Karpas-422 (cell line): Measurements from ENCODE around the gene MYLK4. TPM values are rescaled to one million over a fixed set of nuclear protein-coding genes. Genes with fewer than 3 reads are reported as not detected.
"Not testable (repeated sequence)": the region's sequence is repeated elsewhere in the genome, so short reads cannot be mapped to it uniquely, and the experiment has no call there.

Experiments
- DNase-seq: peaks from one replicate; pipeline ENCODE4 v3.0.0-alpha.2; 2015
- H2AFZ ChIP-seq: fragments of 200-600 bp; sonication (generic); 2 replicates; pipeline ENCODE4 v1.6.1; 2014; ENCODE audit warnings: antibody characterized with exemption, low read length, mixed read lengths
- H3K27ac ChIP-seq: fragments of 200-600 bp; sonication (generic); 2 replicates; pipeline ENCODE4 v1.5.1; 2014; ENCODE audit warnings: mild to moderate bottlenecking, low read length, moderate library complexity
- H3K27me3 ChIP-seq: fragments of 200-600 bp; sonication (generic); 2 replicates; pipeline ENCODE4 v1.6.1; 2014; ENCODE audit warnings: low read length, mixed read lengths
- H3K36me3 ChIP-seq: fragments of 200-600 bp; sonication (generic); 2 replicates; pipeline ENCODE4 v1.6.1; 2014; ENCODE audit warnings: low read length, mixed read lengths; ENCODE audit not compliant: insufficient read depth
- H3K4me1 ChIP-seq: fragments of 200-600 bp; sonication (generic); 2 replicates; pipeline ENCODE4 v1.6.1; 2014; ENCODE audit warnings: mild to moderate bottlenecking, low read length, mixed read lengths
- H3K4me2 ChIP-seq: fragments of 200-600 bp; sonication (generic); 2 replicates; pipeline ENCODE4 v1.6.1; 2014; ENCODE audit warnings: low read length, low read depth, mild to moderate bottlenecking; ENCODE audit not compliant: poor library complexity, severe bottlenecking
- H3K4me3 ChIP-seq: fragments of 200-600 bp; sonication (generic); 2 replicates; pipeline ENCODE4 v1.5.1; 2014; ENCODE audit warnings: mild to moderate bottlenecking, antibody characterized with exemption, low read length, mixed read lengths
- H3K79me2 ChIP-seq: fragments of 200-600 bp; sonication (generic); 2 replicates; pipeline ENCODE4 v1.6.1; 2014; ENCODE audit warnings: mild to moderate bottlenecking, low read length, mixed read lengths
- H3K9ac ChIP-seq: fragments of 200-600 bp; sonication (generic); 2 replicates; pipeline ENCODE4 v1.6.0; 2014; ENCODE audit warnings: low read length
- H3K9me2 ChIP-seq: fragments of 200-600 bp; sonication (generic), shearing (Covaris generic); replicated peaks from 2 replicates; pipeline ENCODE4 v1.6.0; 2014; ENCODE audit warnings: mild to moderate bottlenecking, low read length, moderate library complexity; ENCODE audit not compliant: insufficient read depth
- H3K9me3 ChIP-seq: fragments of 300-700, 200-600 bp; sonication (generic); 2 replicates; pipeline ENCODE4 v1.6.1; 2014; ENCODE audit warnings: low read length, mixed read lengths
- H4K20me1 ChIP-seq: fragments of 200-600 bp; sonication (generic); 2 replicates; pipeline ENCODE4 v1.6.1; 2014; ENCODE audit warnings: mild to moderate bottlenecking, antibody characterized with exemption, low read length, low read depth; ENCODE audit not compliant: insufficient read depth
- total RNA-seq: library from RNA; depleted of rRNA; stranded (reverse); fragments of >200 nt; shearing (Covaris generic); gene quantifications from 2 replicates; pipeline ENCODE4 v1.2.3, GENCODE V29; 2014; ENCODE audit warnings: low replicate concordance

Gene MYLK4
- total RNA-seq, 1 experiment from 2014 or later: 0.78 TPM

DNA sequence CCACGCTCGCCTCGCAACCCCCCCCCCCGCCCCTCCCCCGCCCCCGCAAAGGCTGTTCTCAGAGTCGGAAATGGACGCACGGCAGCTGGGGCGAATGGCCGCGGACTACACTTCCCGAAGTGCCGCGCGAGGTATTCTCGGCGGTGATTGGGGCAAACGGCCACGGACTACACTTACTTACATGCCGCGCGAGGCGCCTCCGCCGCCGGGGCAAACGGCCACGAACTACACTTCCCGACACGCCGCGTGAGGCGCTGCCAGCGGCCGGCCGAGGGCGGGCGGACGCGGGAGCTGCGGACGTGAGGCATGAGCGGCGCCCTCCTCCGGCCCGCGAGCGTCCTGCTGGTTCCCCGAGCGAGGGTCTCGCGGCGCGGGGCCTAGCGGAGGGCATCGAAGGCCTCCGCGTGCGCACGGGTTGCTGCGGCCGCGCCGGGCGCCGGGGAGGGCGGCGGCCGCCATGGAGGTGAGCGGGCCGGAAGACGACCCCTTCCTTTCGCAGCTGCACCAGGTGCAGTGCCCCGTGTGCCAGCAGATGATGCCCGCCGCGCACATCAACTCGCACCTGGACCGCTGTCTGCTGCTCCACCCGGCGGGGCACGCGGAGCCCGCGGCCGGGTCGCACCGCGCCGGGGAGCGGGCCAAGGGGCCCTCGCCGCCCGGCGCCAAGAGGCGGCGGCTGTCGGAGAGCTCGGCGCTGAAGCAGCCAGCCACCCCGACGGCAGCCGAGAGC lies 14.6 kb upstream of the MYLK4 start, which contains the start of gene WRNIP1:
Gene WRNIP1 (plus strand): TSS at position 228 of the 730 bp plus-strand sequence. CDS start 230 bp downstream, at position 458.
- H3K4me1 ChIP-seq: peaks cover 32% of the 10 kb centered on the region
- peak; percentile 99 for DNase-seq
- H3K36me3 ChIP-seq: peaks cover 21% of the 10 kb centered on the region; the same call in 1 of the 2 replicates
- H3K9ac ChIP-seq: peak within 1 kb of the TSS; percentile 97
- H3K27ac ChIP-seq: peak within 1 kb of the TSS; percentile 70
- H3K9me2 ChIP-seq: no peaks in the 10 kb centered on the region
- no peaks in the 10 kb centered on the region for H3K27me3 ChIP-seq
- H3K4me2 ChIP-seq: peak within 1 kb of the TSS; percentile 100
- peaks cover 48% of the 10 kb centered on the region for H3K79me2 ChIP-seq
- H4K20me1 ChIP-seq: peaks cover 36% of the 10 kb centered on the region
- H3K4me3 ChIP-seq: peak within 1 kb of the TSS; percentile 99
- H2AFZ ChIP-seq: peak within 1 kb of the TSS; percentile 84
- H3K9me3 ChIP-seq: no peaks in the 10 kb centered on the region

DNA sequence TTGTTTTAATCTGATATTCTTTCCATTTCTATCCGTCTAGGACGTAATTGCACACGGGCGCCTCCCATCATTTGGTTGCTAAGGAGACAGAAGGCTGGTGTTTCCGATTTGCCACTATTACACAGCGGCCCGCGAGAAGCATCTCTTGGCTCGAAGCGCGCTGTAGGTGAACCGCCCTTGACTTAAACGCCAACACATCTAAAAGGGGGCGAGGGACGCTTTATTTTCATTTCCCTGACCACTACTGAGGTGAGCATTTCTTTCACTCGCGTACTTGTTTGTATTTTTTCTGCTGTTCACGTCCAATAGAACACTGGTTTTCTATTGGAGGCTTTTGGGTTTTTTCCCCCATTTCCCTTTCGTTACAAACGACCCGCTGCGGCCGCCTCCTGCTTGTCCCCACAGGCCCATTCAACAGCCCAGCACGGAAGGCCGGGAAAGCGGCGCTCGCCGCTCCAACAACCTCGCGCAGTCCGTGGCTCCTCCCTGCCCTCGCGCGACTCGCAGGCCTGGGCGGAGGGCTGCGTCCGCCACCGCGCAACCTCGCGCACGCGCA lies 14.0 kb upstream of the MYLK4 start:
- Histone ChIP-seq H3K4me3 (peak overlapping the region; percentile 62), H3K9me3 (no peaks in the 10 kb centered on the region), H3K4me1 (peaks cover 32% of the 10 kb centered on the region), H3K27me3 (no peaks in the 10 kb centered on the region), H3K27ac (peak overlapping the region; percentile 65), H3K9me2 (no peaks in the 10 kb centered on the region), H3K9ac (peak overlapping the region; percentile 71), H2AFZ (peak overlapping the region; percentile 84), H3K4me2 (peak overlapping the region; percentile 75), H3K79me2 (peaks cover 42% of the 10 kb centered on the region), H4K20me1 (peaks cover 31% of the 10 kb centered on the region), H3K36me3 (peaks cover 14% of the 10 kb centered on the region; the same call in 1 of the 2 replicates)
- peak; percentile 91 for DNase-seq

DNA sequence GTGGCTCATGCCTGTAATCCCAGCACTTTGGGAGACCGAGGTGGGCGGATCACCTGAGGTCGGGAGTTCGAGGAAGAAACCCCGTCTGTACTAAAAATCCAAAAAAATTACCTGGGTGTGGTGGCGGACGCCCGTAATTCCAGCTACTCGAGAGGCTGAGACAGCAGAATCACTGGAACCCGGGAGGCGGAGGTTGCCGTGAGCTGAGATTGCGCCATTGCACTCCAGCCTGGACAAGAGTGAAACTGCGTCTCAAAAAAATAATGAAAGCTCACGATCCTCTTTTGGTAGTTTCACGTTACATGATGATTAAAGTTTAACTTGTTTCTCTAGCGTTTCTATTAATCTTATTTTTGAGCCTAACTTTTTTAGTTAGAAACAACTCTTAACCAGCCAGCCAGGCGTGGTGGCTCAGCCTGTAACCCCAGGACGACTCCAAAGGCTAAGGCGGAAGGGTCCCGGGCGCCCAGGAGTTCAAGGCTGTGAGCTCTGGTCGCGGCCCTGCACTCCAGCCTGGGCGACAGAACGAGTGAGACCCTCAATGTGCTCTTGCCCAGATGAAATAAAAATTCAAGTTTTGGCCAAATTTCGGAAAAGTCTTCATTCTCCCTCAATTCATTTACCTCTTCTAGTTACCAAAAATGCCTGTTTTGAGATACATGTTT lies 13.3 kb upstream of the MYLK4 start:
- H3K9ac ChIP-seq: peak overlapping the region; percentile 71
- peaks cover 11% of the 10 kb centered on the region; the same call in 1 of the 2 replicates for H3K36me3 ChIP-seq
- H4K20me1 ChIP-seq: peaks cover 31% of the 10 kb centered on the region
- DNase-seq: no peak
- no peaks in the 10 kb centered on the region for H3K9me3 ChIP-seq
- no peaks in the 10 kb centered on the region for H3K9me2 ChIP-seq
- peak overlapping the region; percentile 75 for H3K4me2 ChIP-seq
- peak overlapping the region; percentile 84 for H2AFZ ChIP-seq
- H3K79me2 ChIP-seq: peaks cover 35% of the 10 kb centered on the region
- peak overlapping the region; percentile 65; the same call in 1 of the 2 replicates for H3K27ac ChIP-seq
- no peaks in the 10 kb centered on the region for H3K27me3 ChIP-seq
- peaks cover 30% of the 10 kb centered on the region for H3K4me1 ChIP-seq
- H3K4me3 ChIP-seq: peak overlapping the region; percentile 62

GRCh38 chr6:2763345-2763841 lies 12.7 kb upstream of the MYLK4 start:
- Histone ChIP-seq H3K4me1 (peaks cover 24% of the 10 kb centered on the region), H3K27me3 (no peaks in the 10 kb centered on the region), H3K27ac (no peak overlapping the region), H3K9me2 (no peaks in the 10 kb centered on the region), H4K20me1 (peaks cover 25% of the 10 kb centered on the region), H3K79me2 (peaks cover 29% of the 10 kb centered on the region), H3K4me2 (no peak overlapping the region), H3K9ac (no peak overlapping the region), H3K36me3 (peaks cover 5% of the 10 kb centered on the region; the same call in 1 of the 2 replicates), H3K4me3 (no peak overlapping the region), H2AFZ (no peak overlapping the region), H3K9me3 (no peaks in the 10 kb centered on the region)
- DNase-seq: no peak

DNA sequence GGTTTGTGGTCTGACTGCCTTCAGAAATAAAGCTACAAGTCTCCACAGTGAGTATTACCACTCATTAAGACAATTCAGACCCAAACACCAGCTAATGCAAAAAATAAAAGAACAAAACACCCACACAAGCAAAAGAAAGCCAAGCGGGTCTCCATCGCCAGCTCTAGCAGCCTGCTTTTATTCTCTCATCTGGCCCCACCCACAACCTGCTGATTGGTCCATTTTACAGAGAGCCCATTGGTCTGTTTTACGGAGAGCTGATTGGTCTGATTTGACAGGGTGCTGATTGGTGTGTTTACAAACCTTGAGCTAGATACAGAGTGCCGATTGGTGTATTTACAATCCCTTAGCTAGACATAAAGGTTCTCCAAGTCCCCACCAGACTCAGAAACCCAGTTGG lies 12.1 kb upstream of the MYLK4 start:
- peaks cover 20% of the 10 kb centered on the region for H4K20me1 ChIP-seq
- peaks cover 19% of the 10 kb centered on the region for H3K4me1 ChIP-seq
- not testable (repeated sequence) for H3K9ac ChIP-seq, H2AFZ ChIP-seq, H3K36me3 ChIP-seq, H3K27me3 ChIP-seq, H3K4me2 ChIP-seq, H3K27ac ChIP-seq, DNase-seq, H3K9me2 ChIP-seq, H3K9me3 ChIP-seq, H3K4me3 ChIP-seq
- peaks cover 24% of the 10 kb centered on the region for H3K79me2 ChIP-seq

DNA sequence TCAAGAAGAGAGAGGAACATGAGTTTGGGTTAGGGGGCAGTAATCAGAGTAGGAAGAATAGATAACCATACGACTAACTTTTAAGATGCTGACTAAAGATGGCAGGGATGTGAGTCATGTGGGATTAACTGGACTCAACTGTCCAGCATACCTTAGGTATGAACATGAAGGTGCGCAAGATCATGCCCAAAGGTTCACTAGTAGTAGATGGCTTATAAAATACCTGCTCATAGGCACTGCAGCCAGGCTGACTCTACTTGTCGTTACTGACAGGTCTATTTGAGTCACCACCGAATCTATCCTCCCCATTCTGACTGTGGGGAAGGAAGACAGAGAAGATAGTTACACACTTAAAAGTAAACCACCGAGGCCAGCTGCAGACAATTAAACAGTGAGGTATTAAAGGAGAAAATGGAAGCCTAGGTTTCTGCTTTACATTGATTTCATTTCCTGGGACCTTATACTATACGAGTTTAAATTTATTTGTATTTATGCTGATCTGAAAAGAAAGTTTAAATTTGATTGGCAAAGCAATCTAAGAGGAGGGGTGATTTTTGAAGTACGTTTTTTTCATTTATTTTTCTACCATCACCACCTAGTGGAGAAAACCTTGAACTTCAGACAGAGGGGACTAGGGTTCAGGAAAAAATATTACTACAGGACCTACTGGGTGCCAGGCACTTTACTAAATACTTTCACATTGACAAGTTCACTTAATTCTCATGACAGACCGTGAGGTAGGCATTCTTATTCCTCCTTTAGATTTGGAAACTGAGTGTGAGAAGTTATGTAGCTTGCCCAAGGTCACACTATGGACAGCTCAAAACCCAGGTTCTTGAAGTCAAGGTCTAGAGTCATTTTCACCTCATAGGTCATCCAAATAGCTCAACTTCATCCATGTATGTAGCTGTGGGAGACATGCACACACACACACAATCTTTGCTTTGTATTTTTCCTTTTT lies 10.4 kb upstream of the MYLK4 start:
- Histone ChIP-seq H3K27me3 (no peaks in the 10 kb centered on the region), H2AFZ (no peak overlapping the region), H3K4me3 (no peak overlapping the region), H3K4me1 (peaks cover 9% of the 10 kb centered on the region), H3K9me3 (no peaks in the 10 kb centered on the region), H4K20me1 (peaks cover 3% of the 10 kb centered on the region; the same call in 1 of the 2 replicates), H3K9me2 (no peaks in the 10 kb centered on the region), H3K27ac (no peak overlapping the region), H3K36me3 (no peaks in the 10 kb centered on the region), H3K79me2 (peaks cover 7% of the 10 kb centered on the region), H3K9ac (no peak overlapping the region), H3K4me2 (no peak overlapping the region)
- DNase-seq: peak; percentile 65

GRCh38 chr6:2758980-2759379 lies 8.3 kb upstream of the MYLK4 start:
- no peaks in the 10 kb centered on the region for H3K27me3 ChIP-seq
- H2AFZ ChIP-seq: no peak overlapping the region
- no peaks in the 10 kb centered on the region for H4K20me1 ChIP-seq
- H3K9me3 ChIP-seq: no peaks in the 10 kb centered on the region
- H3K4me2 ChIP-seq: no peak overlapping the region
- no peak overlapping the region for H3K27ac ChIP-seq
- peaks cover 1% of the 10 kb centered on the region for H3K4me1 ChIP-seq
- no peaks in the 10 kb centered on the region for H3K9me2 ChIP-seq
- no peak overlapping the region for H3K4me3 ChIP-seq
- H3K79me2 ChIP-seq: no peaks in the 10 kb centered on the region
- no peak for DNase-seq
- no peaks in the 10 kb centered on the region for H3K36me3 ChIP-seq
- no peak overlapping the region for H3K9ac ChIP-seq
